Stimulated activated naive CD8-positive, alpha-beta T cell treated with anti-CD3 and anti-CD28 coated beads, Interleukin-15, Interleukin-2, amounts not matched to agents 100 ng/mL and 50 ng/mL, for 24 hours (primary cell): ENCODE data around the gene SRCIN1.
"Not testable (repeated sequence)": the region's sequence is repeated elsewhere in the genome, so short reads cannot be mapped to it uniquely, and the experiment has no call there.

Source experiments
- H3K27ac Mint-ChIP-seq: one replicate; pipeline ENCODE4 v1.8.0; 2021; ENCODE audit warnings: mild to moderate bottlenecking, mixed read lengths
- H3K27me3 Mint-ChIP-seq: one replicate; pipeline ENCODE4 v1.8.0; 2021; ENCODE audit warnings: mixed read lengths
- H3K36me3 Mint-ChIP-seq: one replicate; pipeline ENCODE4 v1.8.0; 2021; ENCODE audit warnings: low read depth, mixed read lengths
- H3K4me1 Mint-ChIP-seq: one replicate; pipeline ENCODE4 v1.8.0; 2021; ENCODE audit warnings: low read depth, mixed read lengths
- H3K4me3 Mint-ChIP-seq: one replicate; pipeline ENCODE4 v1.8.0; 2021; ENCODE audit warnings: mild to moderate bottlenecking, mixed read lengths
- H3K9me3 Mint-ChIP-seq: one replicate; pipeline ENCODE4 v1.8.0; 2021; ENCODE audit warnings: mixed read lengths

The SRCIN1 gene

GRCh38 chr17:38499230-38499629 is 106.5 kb downstream of the SRCIN1 start:
- not testable (repeated sequence) for H3K36me3 Mint-ChIP-seq, H3K4me3 Mint-ChIP-seq, H3K27me3 Mint-ChIP-seq, H3K9me3 Mint-ChIP-seq, H3K27ac Mint-ChIP-seq, H3K4me1 Mint-ChIP-seq

- Mint-ChIP-seq H3K4me1 (no peaks in the 10 kb centered on the region), H3K27ac (no peak overlapping the region), H3K4me3 (no peak overlapping the region), H3K36me3 (no peaks in the 10 kb centered on the region), H3K27me3 (no peaks in the 10 kb centered on the region), H3K9me3 (no peaks in the 10 kb centered on the region)
Measured at GRCh38 chr17:38498353-38498752, 107.4 kb downstream of the SRCIN1 start.

- H3K27ac Mint-ChIP-seq, H3K36me3 Mint-ChIP-seq, H3K9me3 Mint-ChIP-seq, H3K27me3 Mint-ChIP-seq, H3K4me1 Mint-ChIP-seq, H3K4me3 Mint-ChIP-seq: not testable (repeated sequence)
Measured at GRCh38 chr17:38497656-38498055, 108.1 kb downstream of the SRCIN1 start.

GRCh38 chr17:38494152-38494551 is 111.6 kb downstream of the SRCIN1 start:
- H3K36me3 Mint-ChIP-seq, H3K4me1 Mint-ChIP-seq, H3K27ac Mint-ChIP-seq, H3K9me3 Mint-ChIP-seq, H3K4me3 Mint-ChIP-seq, H3K27me3 Mint-ChIP-seq: not testable (repeated sequence)

DNA sequence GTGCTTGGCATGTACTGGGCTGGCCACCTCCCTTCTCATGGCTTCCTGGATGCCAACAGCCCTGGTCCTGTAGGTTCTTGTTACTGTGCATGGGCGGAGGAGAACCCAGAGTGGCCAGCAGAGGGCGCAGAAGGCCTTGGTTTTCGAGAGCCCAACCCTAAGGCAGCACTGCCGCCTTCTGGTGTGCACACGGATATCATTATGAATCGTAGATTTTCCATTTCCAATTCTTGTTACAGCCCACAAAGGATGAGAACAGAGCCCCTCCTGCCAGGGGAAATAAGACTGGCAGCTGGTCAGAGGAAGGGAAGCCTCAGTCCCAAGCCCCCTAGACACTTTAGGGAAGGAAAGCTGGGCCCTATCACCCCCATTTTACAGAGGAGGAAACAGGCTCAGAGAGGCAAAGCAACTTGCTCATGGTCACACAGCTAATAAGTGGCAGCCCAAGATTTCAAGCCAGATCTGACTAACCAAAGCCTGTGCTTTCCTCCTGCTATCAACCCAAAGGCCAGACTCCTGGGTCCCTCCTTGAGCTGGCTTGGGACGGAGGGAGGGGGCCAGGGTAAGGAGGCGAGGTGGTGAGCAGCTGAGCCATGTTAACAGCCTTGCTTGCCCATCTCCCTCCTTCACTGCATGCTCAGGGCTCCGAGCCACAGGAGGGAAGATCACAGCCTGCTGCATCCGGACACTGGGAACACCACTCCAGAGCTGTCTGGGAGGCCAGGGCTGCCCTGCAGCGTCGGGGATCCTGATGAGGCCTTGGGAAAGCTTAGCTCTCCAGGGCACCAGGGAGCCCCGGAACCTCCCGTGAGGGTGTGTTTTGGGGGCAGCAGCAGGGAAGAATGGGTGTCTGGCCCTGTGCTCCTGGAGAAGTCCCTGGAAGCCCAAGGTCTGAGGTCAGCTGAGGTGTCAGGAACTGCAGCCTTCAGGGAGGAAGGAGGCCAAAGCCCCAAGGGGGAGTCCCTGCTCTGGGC is 113.4 kb downstream of the SRCIN1 start:
- H3K27ac Mint-ChIP-seq, H3K27me3 Mint-ChIP-seq, H3K9me3 Mint-ChIP-seq, H3K36me3 Mint-ChIP-seq, H3K4me3 Mint-ChIP-seq, H3K4me1 Mint-ChIP-seq: not testable (repeated sequence)

GRCh38 chr17:38491346-38492066 is 114.2 kb downstream of the SRCIN1 start:
- H3K9me3 Mint-ChIP-seq, H3K4me1 Mint-ChIP-seq, H3K27ac Mint-ChIP-seq, H3K36me3 Mint-ChIP-seq, H3K4me3 Mint-ChIP-seq, H3K27me3 Mint-ChIP-seq: not testable (repeated sequence)

DNA sequence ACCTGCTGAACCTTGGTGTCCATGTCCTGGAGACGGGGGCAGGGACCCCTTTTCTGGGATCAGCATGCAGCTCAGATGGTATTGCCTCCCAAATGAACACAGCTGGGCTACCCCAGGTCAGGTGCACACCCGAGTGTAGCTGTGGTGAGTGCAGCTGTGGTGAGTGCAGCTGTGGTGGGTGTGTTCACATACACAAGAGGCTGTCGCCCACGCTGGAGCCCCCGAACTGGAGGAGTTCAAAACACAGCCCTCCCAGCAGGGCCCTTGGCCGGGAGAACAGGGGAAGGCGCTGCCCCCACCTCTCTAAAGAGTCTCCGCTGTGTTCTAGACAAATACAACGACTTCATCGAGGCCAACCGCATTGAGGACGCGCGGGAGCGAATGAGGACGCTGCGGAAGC is 116.0 kb downstream of the SRCIN1 start:
- H3K4me1 Mint-ChIP-seq, H3K9me3 Mint-ChIP-seq, H3K36me3 Mint-ChIP-seq, H3K27me3 Mint-ChIP-seq, H3K4me3 Mint-ChIP-seq, H3K27ac Mint-ChIP-seq: not testable (repeated sequence)

DNA sequence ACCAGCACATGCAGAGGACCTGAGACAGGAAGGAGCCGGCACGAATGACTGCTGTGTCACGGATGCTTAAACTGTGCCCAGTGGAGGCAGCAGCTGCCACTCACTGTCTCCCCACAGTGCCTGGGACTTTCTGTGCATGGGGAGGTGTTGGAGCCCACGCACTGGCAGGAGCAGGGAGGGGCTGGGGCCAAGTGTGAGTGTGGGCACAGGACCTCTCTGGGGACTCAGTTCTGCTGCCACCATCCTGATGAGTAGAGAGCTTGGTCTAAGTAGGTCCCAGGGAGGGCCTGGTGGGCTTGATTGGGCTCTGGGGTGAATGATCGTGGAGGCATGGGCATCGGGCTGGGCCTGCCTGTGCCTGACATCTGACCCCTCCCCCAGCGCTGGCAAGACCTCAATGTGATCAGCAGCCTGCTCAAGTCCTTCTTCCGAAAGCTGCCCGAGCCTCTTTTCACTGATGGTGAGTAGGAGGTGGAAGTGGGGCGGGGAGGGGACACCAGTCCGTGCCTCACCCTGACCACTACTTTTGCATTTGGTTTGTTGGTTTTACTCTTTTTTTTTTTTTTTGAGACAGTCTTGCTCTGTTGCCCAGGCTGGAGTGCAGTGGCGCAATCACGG is 120.0 kb downstream of the SRCIN1 start:
- H3K27ac Mint-ChIP-seq, H3K36me3 Mint-ChIP-seq, H3K4me3 Mint-ChIP-seq, H3K4me1 Mint-ChIP-seq, H3K9me3 Mint-ChIP-seq, H3K27me3 Mint-ChIP-seq: not testable (repeated sequence)

DNA sequence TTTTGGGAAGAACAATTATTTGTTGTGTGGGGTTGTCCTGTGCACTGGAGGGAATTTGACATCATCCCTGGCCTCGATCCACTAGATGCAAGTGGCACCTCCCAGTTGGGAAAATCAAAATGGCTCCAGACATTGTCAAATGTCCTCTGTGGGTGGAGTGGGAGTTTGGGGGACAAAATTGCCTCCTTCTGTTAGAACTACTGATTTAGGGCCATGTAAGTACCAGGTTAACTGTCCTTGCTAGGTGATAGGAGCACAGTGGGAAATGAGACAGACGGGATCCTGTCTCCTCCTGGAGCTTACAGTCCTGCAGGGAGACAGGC is 120.6 kb downstream of the SRCIN1 start:
- H3K27ac Mint-ChIP-seq, result no peak overlapping the region

GRCh38 chr17:38484242-38485145 is 121.3 kb downstream of the SRCIN1 start:
- not testable (repeated sequence) for H3K9me3 Mint-ChIP-seq, H3K27me3 Mint-ChIP-seq, H3K36me3 Mint-ChIP-seq, H3K27ac Mint-ChIP-seq, H3K4me1 Mint-ChIP-seq, H3K4me3 Mint-ChIP-seq

More for the DNA sequence above, 120.6 kb downstream of the SRCIN1 start:
- H3K4me1 Mint-ChIP-seq, result peaks cover 10% of the 10 kb centered on the region
- peaks cover 6% of the 10 kb centered on the region for H3K27me3 Mint-ChIP-seq
- no peaks in the 10 kb centered on the region for H3K36me3 Mint-ChIP-seq
- H3K9me3 Mint-ChIP-seq, result no peaks in the 10 kb centered on the region
- H3K4me3 Mint-ChIP-seq, result no peak overlapping the region

DNA sequence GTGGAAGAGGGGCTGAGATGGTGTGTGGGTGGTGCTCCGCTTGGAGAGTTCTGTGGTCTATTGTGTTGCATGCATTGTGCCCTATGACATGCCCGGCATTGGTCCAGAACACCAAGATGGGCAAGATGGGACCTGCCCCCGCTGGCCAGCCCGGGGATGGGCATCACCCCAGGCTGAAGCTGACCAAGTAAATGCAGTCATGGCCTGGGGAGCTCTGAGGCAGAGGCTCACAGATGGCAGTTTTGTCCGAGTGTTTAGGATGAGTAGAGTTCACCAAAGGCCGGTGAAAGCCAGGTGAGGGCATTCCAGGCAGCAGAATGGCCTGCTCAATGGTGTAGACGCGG is 123.1 kb downstream of the SRCIN1 start:
- not testable (repeated sequence) for H3K36me3 Mint-ChIP-seq, H3K27ac Mint-ChIP-seq, H3K4me1 Mint-ChIP-seq, H3K9me3 Mint-ChIP-seq, H3K27me3 Mint-ChIP-seq, H3K4me3 Mint-ChIP-seq

DNA sequence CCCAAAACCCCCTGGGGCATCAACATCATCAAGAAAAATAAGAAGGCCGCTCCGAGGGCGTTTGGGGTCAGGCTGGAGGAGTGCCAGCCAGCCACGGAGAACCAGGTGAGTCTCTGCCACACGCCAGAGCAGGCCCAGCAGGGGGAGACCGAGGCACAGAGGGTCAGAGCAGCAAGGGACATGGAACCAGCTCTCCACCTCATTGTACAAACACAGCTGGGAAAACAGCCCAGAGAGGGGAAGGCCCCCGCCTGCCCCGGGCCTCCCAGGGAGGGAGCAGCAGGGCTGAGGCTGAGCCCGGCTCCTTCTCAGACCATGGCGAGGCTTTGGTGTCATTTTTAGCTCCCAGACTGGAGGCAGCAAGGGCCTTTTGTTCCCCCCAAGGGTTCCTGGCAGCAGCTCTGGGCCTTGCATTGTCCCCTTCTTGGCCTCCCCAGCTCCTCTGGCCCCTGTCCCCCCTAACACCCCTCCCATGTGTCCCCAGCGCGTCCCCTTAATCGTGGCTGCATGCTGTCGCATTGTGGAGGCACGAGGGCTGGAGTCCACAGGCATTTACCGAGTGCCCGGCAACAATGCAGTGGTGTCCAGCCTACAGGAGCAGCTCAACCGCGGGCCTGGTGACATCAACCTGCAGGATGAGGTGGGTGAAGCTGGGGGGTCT is 123.6 kb downstream of the SRCIN1 start:
- H3K4me1 Mint-ChIP-seq, H3K27ac Mint-ChIP-seq, H3K27me3 Mint-ChIP-seq, H3K36me3 Mint-ChIP-seq, H3K9me3 Mint-ChIP-seq, H3K4me3 Mint-ChIP-seq: not testable (repeated sequence)
